Type B pancreatic cell (in vitro differentiated cells): ENCODE data around the gene FAM50B. TPM values are rescaled to one million over a fixed set of nuclear protein-coding genes. Genes with fewer than 3 reads are reported as not detected.

Experiments
- DNase-seq: peaks from one replicate; pipeline ENCODE4 v3.0.0; 2021; ENCODE audit warnings: mixed read lengths; ENCODE audit not compliant: unreplicated experiment; ENCODE audit errors: extremely low spot score
- H3K27ac Mint-ChIP-seq: 2 replicates; pipeline ENCODE4 v1.8.0; 2021; ENCODE audit warnings: mild to moderate bottlenecking, mixed read lengths
- H3K27me3 Mint-ChIP-seq: 2 replicates; pipeline ENCODE4 v1.8.0; 2021; ENCODE audit warnings: mixed read lengths
- H3K36me3 Mint-ChIP-seq: 2 replicates; pipeline ENCODE4 v1.8.0; 2021; ENCODE audit warnings: mixed read lengths
- H3K4me1 Mint-ChIP-seq: one replicate; pipeline ENCODE4 v1.8.0; 2021; ENCODE audit warnings: mixed read lengths; ENCODE audit not compliant: unreplicated experiment
- H3K4me3 Mint-ChIP-seq: 2 replicates; pipeline ENCODE4 v1.8.0; 2021; ENCODE audit warnings: mild to moderate bottlenecking, mixed read lengths
- H3K9me3 Mint-ChIP-seq: 2 replicates; pipeline ENCODE4 v1.8.0; 2021; ENCODE audit warnings: mixed read lengths
- CTCF ChIP-seq: fragments of 200-600 bp; sonication (generic); conservative IDR thresholded peaks from 2 replicates; pipeline ENCODE4 v1.5.0; 2021; ENCODE audit warnings: antibody characterized with exemption, mild to moderate bottlenecking
- long read RNA-seq: library from polyadenylated mRNA; unstranded; transcript quantifications from one replicate; pipeline ENCODE4 v2.0.0, GENCODE V29; 2020
- total RNA-seq: library from RNA; stranded (reverse); gene quantifications from 2 replicates; pipeline ENCODE4 v1.2.1, GENCODE V29; 2021; ENCODE audit warnings: low replicate concordance

Gene FAM50B
- total RNA-seq, result 1.8 and 7.3 TPM in 2 replicates
- long read RNA-seq, transcript FAM50B-202 (1 exons, 1,935 nt), result minor isoform, 7 of 28 reads
- long read RNA-seq, transcript FAM50B-203 (2 exons, 1,643 nt), result major isoform, 21 of 28 reads
- long read RNA-seq, partial matches to known transcripts, result 0 of 28 reads
- long read RNA-seq, other reads (novel, unspliced or antisense), result 0 of 28 reads

DNA sequence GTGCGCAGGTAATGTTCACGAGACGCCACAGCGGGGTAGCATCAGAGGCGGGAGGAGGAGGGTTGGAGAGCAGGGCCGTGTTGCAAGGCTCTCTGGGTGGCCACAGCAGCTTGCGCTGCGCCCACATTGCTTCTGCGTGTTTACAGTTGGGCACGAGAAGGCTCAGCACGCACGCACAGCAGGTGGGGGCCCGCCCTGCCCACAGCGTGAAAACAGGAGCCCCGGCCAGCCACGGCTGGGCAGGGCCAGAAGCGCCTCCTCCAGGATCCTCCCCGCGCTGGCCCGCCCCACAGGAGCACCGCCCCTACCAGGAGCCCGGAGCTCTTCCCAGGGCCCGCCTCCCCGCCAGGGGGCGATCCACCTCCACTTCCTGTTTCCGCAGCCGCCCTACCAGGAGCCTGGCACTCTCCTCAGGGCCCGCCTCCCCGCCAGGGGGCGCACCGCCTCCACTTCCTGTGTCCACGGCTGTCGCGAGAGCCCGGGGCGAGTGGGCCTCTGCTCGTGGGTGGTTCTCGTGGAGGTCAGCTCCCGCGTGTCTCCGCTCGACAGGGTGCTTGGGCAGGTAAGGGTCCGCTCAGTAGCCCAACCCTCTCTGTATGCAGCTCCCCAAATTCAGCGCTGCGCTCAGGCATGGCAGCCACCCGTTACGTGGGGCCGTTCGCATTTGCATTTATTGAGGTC, at the start of gene FAM50B:
Gene FAM50B, plus strand, starts transcription at position 449 of the 681 bp plus-strand sequence. CDS start 439 bp downstream, outside the sequence.
- Mint-ChIP-seq H3K27ac (peak within 1 kb of the TSS; percentile 88), H3K4me3 (peak within 1 kb of the TSS; percentile 87), H3K36me3 (peaks cover 5% of the 10 kb centered on the region), H3K4me1 (peaks cover 5% of the 10 kb centered on the region), H3K9me3 (peaks cover 6% of the 10 kb centered on the region), H3K27me3 (no peaks in the 10 kb centered on the region)
- DNase-seq, result peak; percentile 90
- peak; percentile 93 for TF ChIP-seq CTCF

GRCh38 chr6:3799719-3800118, 49.5 kb upstream of the FAM50B start:
- no peak overlapping the region for H3K27ac Mint-ChIP-seq
- DNase-seq, result no peak
- no peak for TF ChIP-seq CTCF
- peaks cover 4% of the 10 kb centered on the region for H3K36me3 Mint-ChIP-seq
- no peak overlapping the region for H3K4me3 Mint-ChIP-seq
- no peaks in the 10 kb centered on the region for H3K27me3 Mint-ChIP-seq
- H3K9me3 Mint-ChIP-seq, result peaks cover 8% of the 10 kb centered on the region
- H3K4me1 Mint-ChIP-seq, result peaks cover 55% of the 10 kb centered on the region

- no peaks in the 10 kb centered on the region for H3K27me3 Mint-ChIP-seq
- DNase-seq, result no peak
- no peak for TF ChIP-seq CTCF
- peak overlapping the region; percentile 14 for H3K27ac Mint-ChIP-seq
- peaks cover 8% of the 10 kb centered on the region for H3K9me3 Mint-ChIP-seq
- H3K4me3 Mint-ChIP-seq, result no peak overlapping the region
- H3K4me1 Mint-ChIP-seq, result peaks cover 53% of the 10 kb centered on the region
- peaks cover 4% of the 10 kb centered on the region for H3K36me3 Mint-ChIP-seq
These were observed 48.2 kb upstream of the FAM50B start for GRCh38 chr6:3800850-3801591.

- H3K4me1 Mint-ChIP-seq, result peaks cover 44% of the 10 kb centered on the region
- no peak for DNase-seq
- TF ChIP-seq CTCF, result no peak
- no peak overlapping the region for H3K4me3 Mint-ChIP-seq
- H3K27ac Mint-ChIP-seq, result peak overlapping the region; percentile 14
- no peaks in the 10 kb centered on the region for H3K27me3 Mint-ChIP-seq
- H3K9me3 Mint-ChIP-seq, result peaks cover 8% of the 10 kb centered on the region
- peaks cover 4% of the 10 kb centered on the region for H3K36me3 Mint-ChIP-seq
These were observed 47.2 kb upstream of the FAM50B start for GRCh38 chr6:3801960-3802359.

DNA sequence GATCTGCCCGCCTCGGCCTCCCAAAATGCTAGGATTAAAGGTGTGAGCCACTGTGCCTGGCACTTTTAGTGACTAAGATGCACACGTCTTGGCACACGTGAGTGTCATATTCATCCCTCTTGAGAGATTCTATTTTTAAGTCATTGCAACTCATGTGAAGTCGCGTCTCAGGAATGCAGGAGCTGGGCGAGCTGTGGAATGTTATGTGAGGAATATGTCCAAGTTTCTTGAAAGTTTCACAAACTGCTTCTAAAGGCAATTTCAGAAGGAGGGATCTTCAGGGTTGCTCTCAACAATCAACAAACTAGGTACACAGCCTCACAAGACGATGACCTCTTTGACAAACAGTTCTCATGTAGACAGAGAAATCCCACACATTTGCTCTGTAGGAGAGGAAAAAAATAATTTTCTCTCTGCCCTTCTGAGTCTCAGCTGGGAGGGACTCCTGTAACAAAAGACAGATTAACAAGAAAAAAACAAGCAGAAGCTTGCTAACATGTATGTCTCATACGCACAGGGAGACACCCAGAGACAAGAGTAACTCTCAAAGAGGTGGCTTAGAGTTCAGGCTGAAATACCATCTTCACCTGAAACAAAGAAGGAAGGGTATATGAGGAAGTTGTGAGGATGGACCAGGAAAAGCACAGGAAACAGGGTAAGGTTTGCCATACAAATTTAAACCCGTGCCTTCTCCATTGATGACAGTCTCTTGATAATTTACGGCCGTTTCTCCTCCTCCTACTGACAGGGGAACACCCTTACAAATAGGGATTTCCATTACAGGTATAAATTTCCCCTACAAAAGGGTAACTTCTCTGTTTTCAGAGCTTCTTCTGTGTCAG, 45.3 kb upstream of the FAM50B start:
- peaks cover 39% of the 10 kb centered on the region for H3K4me1 Mint-ChIP-seq
- H3K36me3 Mint-ChIP-seq, result peaks cover 4% of the 10 kb centered on the region
- no peaks in the 10 kb centered on the region for H3K27me3 Mint-ChIP-seq
- no peak for DNase-seq
- peaks cover 8% of the 10 kb centered on the region for H3K9me3 Mint-ChIP-seq
- H3K4me3 Mint-ChIP-seq, result peak overlapping the region; percentile 73
- no peak for TF ChIP-seq CTCF
- H3K27ac Mint-ChIP-seq, result peak overlapping the region; percentile 95
